ENCODE data around the gene POLR3GL. TPM values are rescaled to one million over a fixed set of nuclear protein-coding genes. Genes with fewer than 3 reads are reported as not detected.
"Not testable (repeated sequence)": the region's sequence is repeated elsewhere in the genome, so short reads cannot be mapped to it uniquely, and the experiment has no call there.

POLR3GL gene
- total RNA-seq, 2 donors from 2014 or later, result 38.4 to 45.8 TPM

GRCh38 chr1:146025787-146026495 lies 61.5 kb downstream of the POLR3GL start:
- ATAC-seq; DNase-seq; intact Hi-C loops (cut with DNase I): not testable (repeated sequence)

DNA sequence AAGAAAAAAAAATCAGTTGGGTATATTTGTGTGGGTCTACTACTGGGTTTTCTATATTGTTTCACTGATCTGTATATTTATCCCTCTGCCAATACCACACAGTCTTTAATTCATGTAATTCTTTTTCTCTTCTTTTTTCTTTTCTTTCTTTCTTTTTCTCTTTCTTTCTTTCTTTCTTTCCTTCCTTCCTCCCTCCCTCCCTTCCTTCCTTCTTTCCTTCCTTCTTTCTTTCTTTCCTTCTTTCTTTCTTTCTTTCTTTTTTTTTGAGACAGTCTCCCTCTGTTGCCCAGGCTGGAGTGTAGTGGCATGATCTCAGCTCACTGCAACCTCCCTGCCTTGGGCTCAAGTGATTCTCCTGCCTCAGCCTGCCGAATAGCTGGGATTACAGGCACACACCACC lies 62.2 kb downstream of the POLR3GL start:
- ATAC-seq; DNase-seq; intact Hi-C loops (cut with DNase I): not testable (repeated sequence)

Other genes with a start within 250 kb of the POLR3GL start
- gene CD160, start 245.2 kb upstream of the POLR3GL start, total RNA-seq, result under 1 TPM in 1 of 2 donors, not detected in 1; 0.21 TPM
- gene RNF115, start 140.6 kb upstream of the POLR3GL start, total RNA-seq, result 10 to 100 TPM; 27.7 to 34.4 TPM
- 10 to 100 TPM; 13.3 to 17.0 TPM for gene POLR3C, start 140.5 kb upstream of the POLR3GL start, total RNA-seq
- gene NUDT17, start 119.1 kb upstream of the POLR3GL start, total RNA-seq, result 1 to 10 TPM; 3.6 to 3.7 TPM
- gene PIAS3, start 105.6 kb upstream of the POLR3GL start, total RNA-seq, result 10 to 100 TPM; 15.0 to 17.1 TPM
- gene ANKRD35, start 78.8 kb upstream of the POLR3GL start, total RNA-seq, result 1 to 10 TPM; 1.5 to 2.0 TPM
- gene ITGA10, start 54.6 kb upstream of the POLR3GL start, total RNA-seq, result 10 to 100 TPM in 1 of 2 donors, 1 to 10 TPM in 1; 2.2 to 13.4 TPM
- 10 to 100 TPM; 19.0 to 20.3 TPM for gene PEX11B, start 46.0 kb upstream of the POLR3GL start, total RNA-seq
- 10 to 100 TPM; 67.0 to 99.2 TPM for gene RBM8A, start 37.2 kb upstream of the POLR3GL start, total RNA-seq
- 10 to 100 TPM; 25.7 to 32.3 TPM for gene LIX1L, start 6.7 kb upstream of the POLR3GL start, total RNA-seq
- 1 to 10 TPM in 1 of 2 donors, under 1 TPM in 1; 0.94 to 1.8 TPM for gene ANKRD34A, start 115 bp upstream of the POLR3GL start, total RNA-seq
- 100 to 1,000 TPM; 602 to 909 TPM for gene TXNIP, start 31.9 kb downstream of the POLR3GL start, total RNA-seq
- gene HJV, start 57.0 kb downstream of the POLR3GL start, total RNA-seq, result 10 to 100 TPM; 64.5 to 96.1 TPM
- 1 to 10 TPM; 1.2 to 1.6 TPM for gene NBPF10, start 180.1 kb downstream of the POLR3GL start, total RNA-seq

Data from left cardiac atrium (tissue), 4 donors.